Activated naive CD8-positive, alpha-beta T cell treated with anti-CD3 and anti-CD28 coated beads, Interleukin-2, amount 10 ng/mL, durations not matched to agents 7 days and 5 days (primary cell): ENCODE measurements around the gene ZNF891. TPM values are rescaled to one million over a fixed set of nuclear protein-coding genes. Genes with fewer than 3 reads are reported as not detected.

Source experiments
- total RNA-seq, 2 experiments: library from RNA; stranded (reverse); gene quantifications; one replicate each; pipeline ENCODE4 v1.2.3, GENCODE V29; 2021

Gene ZNF891
- total RNA-seq, 2 experiments from 2014 or later, result 3.9 to 4.0 TPM

Other genes starting within 250 kb of the ZNF891 start
- gene CHFR, start 242.7 kb downstream of the ZNF891 start, total RNA-seq, result 10 to 100 TPM; 93.6 to 96.1 TPM
- gene ZNF605, start 174.0 kb downstream of the ZNF891 start, total RNA-seq, result 10 to 100 TPM; 12.3 to 13.6 TPM
- gene ZNF26, start 143.9 kb downstream of the ZNF891 start, total RNA-seq, result 10 to 100 TPM; 22.5 to 25.5 TPM
- gene ZNF84, start 92.8 kb downstream of the ZNF891 start, total RNA-seq, result 10 to 100 TPM; 36.2 to 40.8 TPM
- 10 to 100 TPM; 18.2 to 19.8 TPM for gene ZNF140, start 49.4 kb downstream of the ZNF891 start, total RNA-seq
- 10 to 100 TPM; 10.8 to 15.4 TPM for gene ZNF10, start 353 bp upstream of the ZNF891 start, total RNA-seq
- gene ZNF268, start 51.2 kb upstream of the ZNF891 start, total RNA-seq, result 10 to 100 TPM; 24.1 to 25.6 TPM
- gene ANHX, start 105.6 kb upstream of the ZNF891 start, total RNA-seq, result not detected